Hematopoietic multipotent progenitor cell treated with erythropoietin and hydrocortisone succinate and interleukin-3 and kit ligand, for 17 days (in vitro differentiated cells): ENCODE data around the gene SEPHS2.
"Not testable (repeated sequence)": the region's sequence is repeated elsewhere in the genome, so short reads cannot be mapped to it uniquely, and the experiment has no call there.

Source experiments
- DNase-seq: peaks from one replicate; pipeline ENCODE4 v3.0.0-alpha.2; 2015; ENCODE audit warnings: low spot score

Gene SEPHS2

GRCh38 chr16:30398661-30399434 lies 46.8 kb downstream of the SEPHS2 start:
- no peak for DNase-seq

- no peak for DNase-seq
These were observed 47.7 kb downstream of the SEPHS2 start for GRCh38 chr16:30397776-30398660.

GRCh38 chr16:30397056-30397455 lies 48.6 kb downstream of the SEPHS2 start:
- DNase-seq = no peak

GRCh38 chr16:30396627-30397026 lies 49.0 kb downstream of the SEPHS2 start:
- not testable (repeated sequence) for DNase-seq

GRCh38 chr16:30395992-30396585 lies 49.6 kb downstream of the SEPHS2 start:
- no peak for DNase-seq

GRCh38 chr16:30395155-30395991 lies 50.3 kb downstream of the SEPHS2 start, which contains the start of gene ZNF48:
ZNF48 (plus strand) TSS chr16:30395420; CDS start chr16:30395795, 375 bp downstream.
- DNase-seq = peak; percentile 62

- no peak for DNase-seq
These were observed 51.0 kb downstream of the SEPHS2 start for GRCh38 chr16:30394592-30395154.
